IPS-18c (cell line): ENCODE data around the gene WDFY3.

Experiments used
- H3K4me3 ChIP-seq: 2 replicates; pipeline ENCODE4 v1.7.0; 2013; ENCODE audit warnings: low read depth, mild to moderate bottlenecking, low read length, moderate library complexity; ENCODE audit not compliant: insufficient read depth
- H3K9me3 ChIP-seq: one replicate; pipeline ENCODE4 v1.6.1; 2013; ENCODE audit warnings: mild to moderate bottlenecking, low read length, moderate library complexity; ENCODE audit not compliant: control insufficient read depth, insufficient read depth

The WDFY3 gene

GRCh38 chr4:84879651-84880200 is 86.8 kb downstream of the WDFY3 start:
- Histone ChIP-seq H3K9me3 (no peaks in the 10 kb centered on the region), H3K4me3 (no peak overlapping the region)

DNA sequence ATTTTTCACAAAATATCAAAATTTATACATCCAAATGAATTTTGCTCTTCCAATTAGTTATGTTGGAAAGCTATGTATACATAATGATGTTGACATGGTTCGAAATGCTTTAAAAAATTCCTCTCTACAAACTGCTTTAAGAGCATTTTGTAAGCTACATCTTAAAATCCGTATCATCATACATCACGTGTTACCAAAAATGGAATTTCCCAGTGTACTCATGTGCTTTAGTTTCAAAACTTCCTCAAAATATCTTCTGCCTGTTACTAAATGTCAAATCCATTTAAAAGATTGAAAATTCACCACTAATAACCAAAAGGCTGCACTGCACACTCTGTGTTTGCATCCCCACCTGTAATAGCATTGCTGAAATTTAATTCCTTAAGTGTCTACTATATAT is 87.9 kb downstream of the WDFY3 start:
- Histone ChIP-seq H3K4me3 (no peak overlapping the region), H3K9me3 (no peaks in the 10 kb centered on the region)

DNA sequence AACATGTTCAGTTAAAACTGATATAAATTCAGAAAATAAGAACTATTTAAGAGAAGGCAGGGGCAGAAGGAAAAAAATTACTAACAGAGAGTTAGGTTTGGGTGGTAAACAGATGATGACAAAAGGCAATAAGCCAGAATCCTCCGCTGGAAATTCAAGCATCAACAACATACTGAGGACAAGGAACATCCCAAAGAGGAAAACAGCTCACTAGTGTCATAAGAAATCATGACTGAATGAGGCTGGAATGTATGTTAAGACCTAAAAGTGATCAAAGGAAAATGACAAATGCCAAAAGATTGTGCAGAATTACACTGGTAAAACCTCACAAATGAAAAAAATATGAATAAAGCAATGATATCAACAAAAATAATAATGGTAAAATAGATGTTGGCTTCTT is 88.4 kb downstream of the WDFY3 start:
- no peak overlapping the region for H3K4me3 ChIP-seq
- no peaks in the 10 kb centered on the region for H3K9me3 ChIP-seq

DNA sequence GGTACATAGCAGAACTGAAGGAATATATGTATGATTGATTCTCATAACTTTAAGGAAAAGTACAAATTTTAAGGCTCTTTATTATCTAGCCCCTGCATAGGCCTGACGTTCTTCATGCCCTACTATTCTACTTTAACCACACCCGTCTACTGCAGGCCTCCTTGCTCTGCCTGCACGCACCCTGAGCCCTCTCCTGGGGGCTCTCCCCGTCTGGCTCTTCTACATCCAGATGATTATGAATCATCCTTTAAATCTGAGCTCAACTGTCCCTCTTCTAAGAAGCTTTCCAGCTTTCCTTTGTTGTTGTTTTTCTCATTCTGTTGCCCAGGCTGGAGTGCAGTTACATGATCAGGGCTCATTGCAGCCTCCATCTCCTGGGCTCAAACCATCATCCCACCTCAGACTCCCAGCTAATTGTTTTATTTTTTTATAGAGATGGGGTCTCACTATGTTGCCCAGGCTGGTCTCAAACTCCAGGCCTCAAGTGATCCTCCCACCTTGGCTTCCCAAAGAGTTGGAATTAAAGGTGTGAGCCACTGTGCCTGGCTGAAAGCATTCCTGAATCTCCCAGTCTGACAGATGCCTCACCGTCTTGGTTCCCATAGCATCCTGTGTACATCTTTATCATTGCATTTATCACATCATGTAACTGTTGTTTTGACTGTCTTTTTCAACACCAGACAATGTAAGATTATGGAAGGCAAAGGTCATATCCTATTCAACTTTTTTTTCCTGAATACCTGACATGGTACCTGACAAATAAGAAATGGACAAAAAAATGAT is 89.2 kb downstream of the WDFY3 start:
- no peaks in the 10 kb centered on the region for H3K9me3 ChIP-seq
- no peak overlapping the region for H3K4me3 ChIP-seq

DNA sequence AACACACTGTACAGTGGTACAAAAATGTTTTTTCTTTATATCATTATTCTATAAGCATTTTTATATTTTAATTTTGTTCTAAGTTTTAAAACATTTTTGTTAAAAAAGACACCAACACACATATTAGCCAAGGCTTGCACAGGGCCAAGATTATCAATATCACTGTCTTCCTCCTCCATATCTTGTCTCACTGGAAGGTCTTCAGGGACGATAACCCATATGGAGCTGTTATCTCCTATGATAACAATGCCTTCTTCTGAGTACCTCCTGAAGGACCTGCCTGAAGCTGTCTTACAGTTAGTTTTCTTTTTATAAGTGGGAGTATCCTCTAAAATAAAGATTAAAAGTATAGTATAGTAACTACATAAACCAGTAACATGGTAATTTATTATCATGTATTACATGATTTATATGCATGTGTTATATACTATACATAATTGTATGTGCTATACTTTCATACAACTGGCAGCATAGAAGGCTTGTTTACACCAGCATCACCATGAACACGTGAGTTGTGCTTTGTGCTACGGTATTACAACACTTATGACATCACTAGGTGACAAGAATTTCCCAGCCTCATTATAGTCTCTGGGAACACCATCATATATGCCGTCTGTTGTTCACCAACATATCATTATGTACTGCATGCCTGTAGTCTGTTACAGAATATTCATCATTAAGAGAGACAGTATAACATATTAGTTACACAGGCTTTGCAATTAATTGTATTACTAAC is 90.7 kb downstream of the WDFY3 start:
- H3K9me3 ChIP-seq = no peaks in the 10 kb centered on the region
- no peak overlapping the region for H3K4me3 ChIP-seq

DNA sequence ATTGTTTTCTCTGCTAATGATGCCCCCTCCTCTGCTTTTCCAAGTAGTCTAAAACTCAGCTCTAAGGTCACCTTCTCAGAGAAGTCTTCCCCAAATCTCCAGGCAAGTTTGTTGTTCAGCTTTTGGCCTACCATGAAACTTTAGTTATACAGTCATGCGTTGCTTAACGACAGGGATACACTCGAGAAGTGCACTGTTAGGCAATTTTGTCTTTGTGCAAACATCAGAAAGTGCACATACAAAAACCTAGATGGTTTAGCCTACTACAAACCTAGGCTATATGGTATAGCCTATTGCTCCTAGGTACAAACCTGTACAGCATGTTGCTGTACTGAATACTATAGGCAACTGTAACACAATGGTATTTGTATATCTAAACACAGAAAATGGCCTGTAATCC is 91.9 kb downstream of the WDFY3 start:
- no peak overlapping the region for H3K4me3 ChIP-seq

DNA sequence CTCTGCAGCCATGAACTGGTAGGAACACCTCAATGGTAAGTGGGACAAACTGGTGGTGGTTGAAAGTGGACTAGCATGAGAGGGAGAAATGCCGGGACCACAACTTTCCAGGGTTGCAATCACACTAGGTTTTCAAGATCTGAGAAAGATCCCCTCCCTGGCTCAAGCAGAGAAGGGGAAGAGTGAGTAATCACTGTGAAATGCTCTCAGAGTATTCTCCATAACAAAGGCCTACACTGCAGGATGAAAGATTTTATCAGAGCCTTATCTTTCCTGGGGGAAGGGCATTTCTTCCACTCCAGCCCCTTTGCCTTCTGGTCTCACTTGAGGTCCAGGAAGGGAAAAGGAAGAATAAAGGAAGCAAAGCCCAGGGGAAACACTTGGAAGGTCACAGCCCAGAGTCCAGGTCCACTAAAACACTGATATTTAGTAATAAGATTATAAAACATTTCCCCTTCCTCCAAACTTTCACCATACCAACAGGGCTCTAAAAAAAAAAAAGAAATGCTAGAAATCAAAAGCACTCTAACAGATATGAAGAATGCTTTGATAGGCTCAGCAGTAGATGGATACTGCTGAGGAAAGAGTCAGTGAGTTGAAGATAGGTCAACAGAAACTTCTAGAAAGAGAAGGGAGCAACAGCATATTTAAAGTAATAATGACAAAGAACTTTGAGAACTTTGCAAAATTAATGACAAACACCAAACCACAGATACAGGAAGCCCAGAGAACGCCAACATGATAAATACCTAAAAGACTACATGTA is 95.9 kb downstream of the WDFY3 start:
- H3K4me3 ChIP-seq = no peak overlapping the region

More for the DNA sequence above, 91.9 kb downstream of the WDFY3 start:
- no peaks in the 10 kb centered on the region for H3K9me3 ChIP-seq

DNA sequence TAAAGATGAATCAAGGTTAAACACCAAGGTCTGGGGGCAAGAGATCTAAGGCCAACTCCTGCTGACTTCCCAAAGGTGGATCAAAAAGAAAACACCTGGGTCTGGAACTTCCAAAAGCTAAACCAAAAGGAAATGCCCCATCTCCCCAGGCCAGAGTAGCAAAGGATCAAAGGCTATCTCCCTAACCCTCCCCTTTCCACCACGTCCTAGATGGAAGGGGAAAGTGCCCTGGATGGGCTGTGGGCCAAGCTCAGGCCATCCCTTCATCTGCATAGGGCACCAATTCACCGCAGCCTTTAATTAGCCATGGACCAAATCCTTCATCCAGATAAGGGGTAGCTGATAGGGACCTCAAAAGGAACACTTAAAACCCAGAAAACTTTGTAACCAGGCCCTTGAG is 100.2 kb downstream of the WDFY3 start:
- no peaks in the 10 kb centered on the region for H3K9me3 ChIP-seq
- no peak overlapping the region; the same call in 1 of the 2 replicates for H3K4me3 ChIP-seq

More for the DNA sequence above, 95.9 kb downstream of the WDFY3 start:
- H3K9me3 ChIP-seq = no peaks in the 10 kb centered on the region

DNA sequence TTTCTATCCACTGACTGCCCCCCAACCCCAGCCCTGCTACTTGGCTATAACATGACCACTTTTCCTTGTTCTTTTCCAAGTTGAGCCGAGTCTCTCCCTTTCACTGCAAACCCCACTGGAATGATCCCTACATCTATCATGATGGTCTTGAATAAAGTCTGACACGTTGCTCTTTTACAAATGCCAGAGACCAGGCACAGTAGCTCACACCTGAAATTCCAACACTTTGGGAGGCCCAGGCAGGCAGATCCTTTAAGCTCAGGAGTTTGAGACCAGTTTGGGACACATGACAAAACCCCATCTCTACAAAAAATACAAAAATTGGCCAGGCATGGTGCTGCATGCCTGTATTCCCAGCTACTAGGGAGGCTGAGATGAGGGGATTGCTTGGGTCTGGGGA is 100.9 kb downstream of the WDFY3 start:
- H3K9me3 ChIP-seq = no peaks in the 10 kb centered on the region

DNA sequence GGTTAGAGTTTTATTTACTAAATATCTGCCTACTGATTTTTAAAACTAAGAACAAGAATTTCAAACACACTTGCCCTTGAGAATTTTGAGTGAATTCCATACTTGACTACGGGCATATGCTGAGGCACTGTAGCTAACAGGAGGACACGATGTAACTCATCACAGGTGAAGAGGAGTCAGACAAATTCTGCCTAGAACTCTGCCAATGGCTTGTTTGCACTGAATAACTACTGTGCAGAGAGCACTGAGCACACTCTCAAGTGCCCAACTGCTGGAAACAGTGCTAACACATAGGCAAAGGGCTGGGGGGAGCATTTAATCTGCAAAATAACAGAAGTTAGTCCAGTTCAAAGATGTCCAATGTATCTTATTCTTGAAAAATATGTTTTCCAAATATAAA is 104.4 kb downstream of the WDFY3 start:
- Histone ChIP-seq H3K9me3 (no peaks in the 10 kb centered on the region), H3K4me3 (no peak overlapping the region)

More for the DNA sequence above, 100.9 kb downstream of the WDFY3 start:
- no peak overlapping the region for H3K4me3 ChIP-seq

DNA sequence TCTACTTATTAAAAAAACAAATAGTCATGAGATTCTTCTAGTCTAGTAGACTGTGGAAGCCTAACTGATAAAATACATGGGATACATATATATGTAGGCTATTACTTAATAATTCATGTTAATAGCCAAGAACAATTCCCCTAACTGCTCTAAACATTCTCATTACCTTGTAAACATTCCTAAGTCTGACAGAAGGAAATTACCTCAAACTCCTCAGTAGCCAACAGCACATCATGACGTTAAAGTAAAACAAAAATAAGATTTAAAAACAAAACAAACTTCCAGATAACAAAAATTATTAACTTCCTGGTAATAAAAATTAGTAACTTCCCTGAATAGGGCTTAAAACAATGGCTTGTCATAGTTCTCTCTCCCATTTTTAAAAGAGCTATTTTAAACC is 109.2 kb downstream of the WDFY3 start:
- H3K9me3 ChIP-seq = no peaks in the 10 kb centered on the region
- H3K4me3 ChIP-seq = no peak overlapping the region

GRCh38 chr4:84856468-84857049 is 109.9 kb downstream of the WDFY3 start:
- no peak overlapping the region for H3K4me3 ChIP-seq
- H3K9me3 ChIP-seq = no peaks in the 10 kb centered on the region

DNA sequence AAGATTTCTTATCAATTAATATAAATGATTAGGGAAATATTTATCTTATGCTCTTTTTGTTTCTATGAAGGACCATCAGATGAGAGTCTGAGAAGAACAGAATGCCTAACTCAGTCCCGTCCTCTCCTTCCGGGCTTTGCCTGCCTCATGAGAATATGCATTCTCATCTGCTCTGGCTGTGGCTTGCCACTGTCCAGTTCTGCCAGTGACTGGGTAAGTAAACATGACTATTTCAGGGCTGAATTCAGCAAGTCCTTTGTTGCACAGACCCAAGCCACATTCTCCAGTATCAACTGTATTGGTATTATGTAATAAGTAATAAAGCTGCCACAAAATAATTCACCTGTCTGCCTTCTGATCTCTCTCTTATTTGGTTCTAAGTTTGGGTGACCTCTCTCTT is 110.7 kb downstream of the WDFY3 start:
- Histone ChIP-seq H3K4me3 (no peak overlapping the region), H3K9me3 (no peaks in the 10 kb centered on the region)

DNA sequence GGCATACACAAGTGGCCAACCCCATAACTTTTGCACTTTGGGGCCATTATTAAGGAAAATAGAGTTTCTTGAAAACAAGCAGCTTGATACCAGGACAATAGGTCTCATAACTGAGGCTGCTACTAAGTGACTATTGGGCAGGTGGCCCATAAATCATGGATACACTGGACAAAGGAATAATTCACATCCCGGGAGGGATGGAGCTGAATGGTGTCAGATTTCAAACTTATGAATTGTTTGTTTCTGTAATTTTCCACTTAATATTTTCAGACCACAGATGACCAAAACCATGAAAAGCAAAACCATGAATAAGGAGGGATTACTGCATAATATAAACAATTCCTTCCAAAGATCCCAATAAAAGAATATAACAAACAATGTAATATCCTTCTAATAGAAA is 114.4 kb downstream of the WDFY3 start:
- Histone ChIP-seq H3K4me3 (no peak overlapping the region), H3K9me3 (no peaks in the 10 kb centered on the region)

- H3K4me3 ChIP-seq = no peak overlapping the region
- no peaks in the 10 kb centered on the region for H3K9me3 ChIP-seq
Measured at GRCh38 chr4:84849051-84849640, 117.3 kb downstream of the WDFY3 start.

GRCh38 chr4:84848432-84848831 is 118.1 kb downstream of the WDFY3 start:
- no peaks in the 10 kb centered on the region for H3K9me3 ChIP-seq
- no peak overlapping the region for H3K4me3 ChIP-seq

DNA sequence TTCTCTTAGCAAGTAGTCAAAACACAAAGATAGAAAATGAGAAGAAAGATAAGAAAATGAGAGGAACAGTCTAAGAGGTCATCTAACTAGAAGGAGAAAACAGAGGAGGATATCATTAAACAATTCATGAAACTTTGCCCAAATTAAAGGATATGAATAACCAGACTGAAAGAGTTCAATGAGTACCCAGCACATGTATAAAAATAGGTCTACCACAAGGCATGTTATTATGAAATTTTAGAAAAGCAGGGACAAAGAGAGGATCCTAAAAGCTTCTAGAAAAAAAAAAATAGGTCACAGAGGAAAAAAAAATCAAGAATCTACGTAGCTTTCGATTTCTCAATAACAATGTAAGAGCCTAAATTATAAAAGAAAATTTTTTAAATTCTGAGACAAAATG is 118.5 kb downstream of the WDFY3 start:
- Histone ChIP-seq H3K9me3 (no peaks in the 10 kb centered on the region), H3K4me3 (no peak overlapping the region)
